ENCODE measurements around the gene CPED1. TPM values are rescaled to one million over a fixed set of nuclear protein-coding genes. Genes with fewer than 3 reads are reported as not detected.
"Not testable (repeated sequence)": the region's sequence is repeated elsewhere in the genome, so short reads cannot be mapped to it uniquely, and the experiment has no call there.

The CPED1 gene
- total RNA-seq, 2 experiments from 2014 or later = not detected

- H3K4me1 Mint-ChIP-seq (ENCODE audit: low read depth) = no peaks in the 10 kb centered on the region
- H3K36me3 Mint-ChIP-seq (ENCODE audit: low read depth) = no peaks in the 10 kb centered on the region
- H3K27ac Mint-ChIP-seq = no peak overlapping the region
- CTCF ChIA-PET = no interaction called here
- intact Hi-C loops (cut with micrococcal nuclease) = no loop called here
- H3K4me3 Mint-ChIP-seq = no peak overlapping the region
- H3K27me3 Mint-ChIP-seq (ENCODE audit: low read depth) = peaks cover 3% of the 10 kb centered on the region
- no peak for DNase-seq
- no peaks in the 10 kb centered on the region for H3K9me3 Mint-ChIP-seq
Measured at GRCh38 chr7:121053219-121053618, 64.7 kb downstream of the CPED1 start.

GRCh38 chr7:121054925-121055324, 66.4 kb downstream of the CPED1 start:
- Mint-ChIP-seq H3K27ac (no peak overlapping the region), H3K4me1 (ENCODE audit: low read depth) (no peaks in the 10 kb centered on the region), H3K27me3 (ENCODE audit: low read depth) (peaks cover 3% of the 10 kb centered on the region), H3K36me3 (ENCODE audit: low read depth) (no peaks in the 10 kb centered on the region), H3K4me3 (no peak overlapping the region), H3K9me3 (no peaks in the 10 kb centered on the region)
- intact Hi-C loops (cut with micrococcal nuclease) = no loop called here
- CTCF ChIA-PET = no interaction called here
- no peak for DNase-seq

GRCh38 chr7:121057878-121058277, 69.4 kb downstream of the CPED1 start:
- H3K9me3 Mint-ChIP-seq = no peaks in the 10 kb centered on the region
- CTCF ChIA-PET = interaction anchor here (1.2 to 1.9 kb wide), 3 partner anchors 24 to 50 kb away, joined by 4 to 6 read pairs (median 5); no protein-coding TSS in a partner anchor
- intact Hi-C loops (cut with micrococcal nuclease) = no loop called here
- H3K4me3 Mint-ChIP-seq = no peak overlapping the region
- H3K36me3 Mint-ChIP-seq (ENCODE audit: low read depth) = no peaks in the 10 kb centered on the region
- no peaks in the 10 kb centered on the region for H3K4me1 Mint-ChIP-seq (ENCODE audit: low read depth)
- no peak for DNase-seq
- no peak overlapping the region for H3K27ac Mint-ChIP-seq
- no peaks in the 10 kb centered on the region for H3K27me3 Mint-ChIP-seq (ENCODE audit: low read depth)

GRCh38 chr7:121058975-121059374, 70.5 kb downstream of the CPED1 start:
- DNase-seq = no peak
- Mint-ChIP-seq H3K9me3 (no peaks in the 10 kb centered on the region), H3K27ac (no peak overlapping the region), H3K36me3 (ENCODE audit: low read depth) (no peaks in the 10 kb centered on the region), H3K4me1 (ENCODE audit: low read depth) (no peaks in the 10 kb centered on the region), H3K27me3 (ENCODE audit: low read depth) (peaks cover 2% of the 10 kb centered on the region), H3K4me3 (no peak overlapping the region)
- intact Hi-C loops (cut with micrococcal nuclease) = no loop called here
- CTCF ChIA-PET = interaction anchor here (1.5 to 1.9 kb wide), 2 partner anchors 23 to 26 kb away, joined by 5 to 6 read pairs; no protein-coding TSS in a partner anchor

- DNase-seq; H3K9me3 Mint-ChIP-seq; H3K27me3 Mint-ChIP-seq (ENCODE audit: low read depth); H3K36me3 Mint-ChIP-seq (ENCODE audit: low read depth); H3K27ac Mint-ChIP-seq; H3K4me3 Mint-ChIP-seq; H3K4me1 Mint-ChIP-seq (ENCODE audit: low read depth); intact Hi-C loops (cut with micrococcal nuclease): not testable (repeated sequence)
- CTCF ChIA-PET = interaction anchor here (1.6 kb wide), 1 partner anchor 71 kb away, joined by 4 read pairs; the partner anchor contains the start of gene CPED1
Measured at GRCh38 chr7:121059979-121060509, 71.5 kb downstream of the CPED1 start.

GRCh38 chr7:121061677-121062582, 73.4 kb downstream of the CPED1 start:
- Mint-ChIP-seq H3K4me1 (ENCODE audit: low read depth) (no peaks in the 10 kb centered on the region), H3K27me3 (ENCODE audit: low read depth) (peaks cover 4% of the 10 kb centered on the region), H3K9me3 (no peaks in the 10 kb centered on the region), H3K27ac (no peak overlapping the region), H3K36me3 (ENCODE audit: low read depth) (no peaks in the 10 kb centered on the region), H3K4me3 (no peak overlapping the region)
- CTCF ChIA-PET = interaction anchor here (0.7 to 1.6 kb wide), 3 partner anchors 20 to 73 kb away, joined by 3 to 4 read pairs (median 3); partner anchors contain the start of gene CPED1
- no peak for DNase-seq
- intact Hi-C loops (cut with micrococcal nuclease) = no loop called here

- H3K27ac Mint-ChIP-seq = no peak overlapping the region
- H3K36me3 Mint-ChIP-seq (ENCODE audit: low read depth) = no peaks in the 10 kb centered on the region
- CTCF ChIA-PET = interaction anchor here (1.2 kb wide), 1 partner anchor 19 kb away, joined by 3 read pairs; no protein-coding TSS in a partner anchor
- H3K4me1 Mint-ChIP-seq (ENCODE audit: low read depth) = no peaks in the 10 kb centered on the region
- H3K9me3 Mint-ChIP-seq = no peaks in the 10 kb centered on the region
- DNase-seq = no peak
- intact Hi-C loops (cut with micrococcal nuclease) = no loop called here
- H3K27me3 Mint-ChIP-seq (ENCODE audit: low read depth) = peaks cover 4% of the 10 kb centered on the region
- no peak overlapping the region for H3K4me3 Mint-ChIP-seq
Measured at GRCh38 chr7:121062671-121063279, 74.3 kb downstream of the CPED1 start.

GRCh38 chr7:121067717-121068116, 79.2 kb downstream of the CPED1 start:
- CTCF ChIA-PET; H3K27me3 Mint-ChIP-seq (ENCODE audit: low read depth); DNase-seq; H3K4me1 Mint-ChIP-seq (ENCODE audit: low read depth); H3K4me3 Mint-ChIP-seq; H3K9me3 Mint-ChIP-seq; H3K36me3 Mint-ChIP-seq (ENCODE audit: low read depth); intact Hi-C loops (cut with micrococcal nuclease); H3K27ac Mint-ChIP-seq: not testable (repeated sequence)

GRCh38 chr7:121069346-121070100, 81.0 kb downstream of the CPED1 start:
- DNase-seq = no peak
- H3K4me3 Mint-ChIP-seq = no peak overlapping the region
- CTCF ChIA-PET = no interaction called here
- no peak overlapping the region for H3K27ac Mint-ChIP-seq
- H3K36me3 Mint-ChIP-seq (ENCODE audit: low read depth) = no peaks in the 10 kb centered on the region
- peaks cover 2% of the 10 kb centered on the region for H3K27me3 Mint-ChIP-seq (ENCODE audit: low read depth)
- H3K4me1 Mint-ChIP-seq (ENCODE audit: low read depth) = no peaks in the 10 kb centered on the region
- H3K9me3 Mint-ChIP-seq = no peaks in the 10 kb centered on the region
- intact Hi-C loops (cut with micrococcal nuclease) = no loop called here

GRCh38 chr7:121071132-121071531, 82.6 kb downstream of the CPED1 start:
- no peak overlapping the region for H3K4me3 Mint-ChIP-seq
- CTCF ChIA-PET = no interaction called here

GRCh38 chr7:121071662-121072061, 83.2 kb downstream of the CPED1 start:
- Mint-ChIP-seq H3K9me3 (no peaks in the 10 kb centered on the region), H3K27ac (no peak overlapping the region), H3K4me1 (ENCODE audit: low read depth) (no peaks in the 10 kb centered on the region), H3K4me3 (no peak overlapping the region), H3K27me3 (ENCODE audit: low read depth) (peaks cover 2% of the 10 kb centered on the region), H3K36me3 (ENCODE audit: low read depth) (no peaks in the 10 kb centered on the region)
- no peak for DNase-seq
- intact Hi-C loops (cut with micrococcal nuclease) = no loop called here
- CTCF ChIA-PET = no interaction called here

More at GRCh38 chr7:121071132-121071531, 82.6 kb downstream of the CPED1 start:
- no peak overlapping the region for H3K27ac Mint-ChIP-seq
- H3K9me3 Mint-ChIP-seq = no peaks in the 10 kb centered on the region
- intact Hi-C loops (cut with micrococcal nuclease) = no loop called here
- peaks cover 2% of the 10 kb centered on the region for H3K27me3 Mint-ChIP-seq (ENCODE audit: low read depth)
- no peak for DNase-seq
- no peaks in the 10 kb centered on the region for H3K36me3 Mint-ChIP-seq (ENCODE audit: low read depth)
- H3K4me1 Mint-ChIP-seq (ENCODE audit: low read depth) = no peaks in the 10 kb centered on the region

- H3K36me3 Mint-ChIP-seq (ENCODE audit: low read depth) = no peaks in the 10 kb centered on the region
- peaks cover 4% of the 10 kb centered on the region for H3K27me3 Mint-ChIP-seq (ENCODE audit: low read depth)
- H3K27ac Mint-ChIP-seq = no peak overlapping the region
- H3K4me3 Mint-ChIP-seq = no peak overlapping the region
- intact Hi-C loops (cut with micrococcal nuclease) = no loop called here
- CTCF ChIA-PET = no interaction called here
- H3K4me1 Mint-ChIP-seq (ENCODE audit: low read depth) = no peaks in the 10 kb centered on the region
- no peaks in the 10 kb centered on the region for H3K9me3 Mint-ChIP-seq
- no peak for DNase-seq
Measured at GRCh38 chr7:121072826-121073225, 84.3 kb downstream of the CPED1 start.

Measured in activated naive CD4-positive, alpha-beta T cell treated with anti-CD3 and anti-CD28 coated beads for 36 hours (primary cell).